ENCODE measurements around the gene OR1I1.

OR1I1 gene

DNA sequence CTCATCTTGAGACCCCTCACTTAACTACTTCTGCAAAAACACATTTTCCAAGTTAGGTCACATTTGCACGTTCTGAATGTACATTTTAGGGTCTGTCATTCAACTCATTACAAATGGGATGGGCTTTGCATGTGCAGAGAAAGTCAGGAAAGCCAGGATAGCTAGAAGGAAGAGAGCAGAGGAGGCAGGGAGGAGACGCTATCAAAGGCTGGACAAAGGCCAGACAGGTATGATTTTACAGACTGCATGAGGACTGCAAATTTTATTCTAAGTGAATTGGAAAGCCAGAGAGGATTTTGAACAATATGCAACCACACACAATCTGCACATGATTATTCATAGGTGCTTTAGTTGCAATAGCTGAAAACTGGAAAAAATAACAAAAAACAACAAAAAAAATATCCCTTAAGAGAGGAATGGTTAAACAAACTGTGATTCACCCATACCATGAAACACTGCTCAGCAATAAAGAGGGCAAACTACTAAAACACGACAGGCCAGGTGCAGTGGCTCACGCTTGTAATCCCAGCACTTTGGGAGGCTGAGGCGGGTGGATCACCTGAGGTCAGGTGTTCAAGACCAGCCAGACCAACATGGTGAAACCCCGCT is 46.3 kb downstream of the OR1I1 start:
- TF ChIP-seq, protein P1, sequence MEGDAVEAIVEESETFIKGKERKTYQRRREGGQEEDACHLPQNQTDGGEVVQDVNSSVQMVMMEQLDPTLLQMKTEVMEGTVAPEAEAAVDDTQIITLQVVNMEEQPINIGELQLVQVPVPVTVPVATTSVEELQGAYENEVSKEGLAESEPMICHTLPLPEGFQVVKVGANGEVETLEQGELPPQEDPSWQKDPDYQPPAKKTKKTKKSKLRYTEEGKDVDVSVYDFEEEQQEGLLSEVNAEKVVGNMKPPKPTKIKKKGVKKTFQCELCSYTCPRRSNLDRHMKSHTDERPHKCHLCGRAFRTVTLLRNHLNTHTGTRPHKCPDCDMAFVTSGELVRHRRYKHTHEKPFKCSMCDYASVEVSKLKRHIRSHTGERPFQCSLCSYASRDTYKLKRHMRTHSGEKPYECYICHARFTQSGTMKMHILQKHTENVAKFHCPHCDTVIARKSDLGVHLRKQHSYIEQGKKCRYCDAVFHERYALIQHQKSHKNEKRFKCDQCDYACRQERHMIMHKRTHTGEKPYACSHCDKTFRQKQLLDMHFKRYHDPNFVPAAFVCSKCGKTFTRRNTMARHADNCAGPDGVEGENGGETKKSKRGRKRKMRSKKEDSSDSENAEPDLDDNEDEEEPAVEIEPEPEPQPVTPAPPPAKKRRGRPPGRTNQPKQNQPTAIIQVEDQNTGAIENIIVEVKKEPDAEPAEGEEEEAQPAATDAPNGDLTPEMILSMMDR (conservative IDR thresholded peaks at IDR 0.05; ENCODE audit: control insufficient read depth, insufficient read depth, low read depth, low read length), result no peak
- no peak for DNase-seq (ENCODE audit: low read depth)
- no peak overlapping the region for H3K4me3 ChIP-seq (ENCODE audit: control insufficient read depth, low read depth, low read length)

DNA sequence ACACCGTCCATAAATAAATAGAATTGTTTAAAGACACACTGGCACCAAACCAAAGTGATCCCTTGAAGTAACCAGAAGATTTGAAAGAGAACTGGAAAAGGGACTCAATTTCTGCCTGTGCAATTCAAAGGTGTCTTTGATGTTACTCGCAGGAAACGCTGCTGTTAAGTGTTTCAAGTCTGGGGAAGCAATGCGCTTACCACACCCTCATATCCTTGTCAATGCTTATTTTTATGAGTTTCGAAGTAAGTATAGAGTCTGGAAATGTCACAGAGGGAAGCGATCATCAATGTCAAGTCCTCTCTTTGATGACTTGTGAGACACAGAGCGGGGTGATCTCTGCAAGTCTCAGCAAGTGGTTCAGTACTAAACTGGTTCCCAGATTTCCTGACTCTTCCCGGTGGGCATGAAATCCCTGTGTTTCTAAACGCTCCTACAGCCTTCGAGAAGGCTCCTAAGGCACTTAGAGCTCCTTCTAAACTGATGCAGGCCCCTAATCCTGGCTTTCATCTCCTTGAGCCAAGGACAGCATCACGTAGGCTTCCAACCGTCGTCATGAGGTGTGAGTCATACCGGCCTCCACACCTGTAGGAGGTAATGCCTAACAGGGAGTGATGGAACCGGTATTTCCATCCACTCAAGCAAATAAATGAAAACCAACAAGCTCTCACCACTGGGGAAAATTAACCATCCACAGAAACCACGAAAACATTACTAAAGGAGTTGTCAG is 48.0 kb downstream of the OR1I1 start:
- TF ChIP-seq, protein P1 (conservative IDR thresholded peaks at IDR 0.05; ENCODE audit: control insufficient read depth, insufficient read depth, low read depth, low read length), result no peak
- DNase-seq (ENCODE audit: low read depth), result no peak

DNA sequence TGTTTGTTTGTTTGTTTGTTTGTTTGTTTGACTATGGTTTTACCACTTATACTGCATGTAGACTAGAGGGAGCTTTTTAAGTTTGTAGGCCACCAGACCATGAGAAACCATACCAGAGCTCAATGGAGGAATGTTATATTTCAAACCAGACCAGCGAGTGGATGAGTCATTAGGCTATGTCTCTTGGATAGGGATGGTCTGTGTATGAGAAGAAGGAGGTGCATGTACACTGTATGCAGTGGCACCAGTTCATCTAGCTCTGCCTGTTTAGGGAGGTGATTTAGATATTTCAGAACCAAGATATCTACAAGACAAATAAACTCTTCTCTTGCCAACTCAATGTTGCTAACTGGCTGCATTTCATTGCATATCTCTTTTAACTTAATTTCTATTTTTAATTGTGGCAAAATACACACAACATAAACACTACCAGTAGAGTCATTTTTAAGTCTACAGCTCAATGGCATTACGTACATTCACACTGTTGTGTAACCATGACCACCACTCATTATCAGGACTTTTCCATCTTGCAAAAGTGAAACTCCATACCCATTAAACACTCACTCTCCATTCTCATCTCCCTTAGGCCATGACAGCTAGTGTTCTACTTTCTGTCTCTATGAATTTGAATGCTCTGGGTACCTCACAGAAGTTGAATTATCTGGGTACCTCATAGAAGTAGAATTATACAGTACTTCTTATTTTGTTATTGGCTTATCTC is 54.4 kb downstream of the OR1I1 start:
- H3K4me3 ChIP-seq (ENCODE audit: control insufficient read depth, low read depth, low read length), result no peak overlapping the region
- TF ChIP-seq, protein P1 (conservative IDR thresholded peaks at IDR 0.05; ENCODE audit: control insufficient read depth, insufficient read depth, low read depth, low read length), result no peak
- no peak for DNase-seq (ENCODE audit: low read depth)

More for the DNA sequence above, 48.0 kb downstream of the OR1I1 start:
- H3K4me3 ChIP-seq (ENCODE audit: control insufficient read depth, low read depth, low read length), result no peak overlapping the region

DNA sequence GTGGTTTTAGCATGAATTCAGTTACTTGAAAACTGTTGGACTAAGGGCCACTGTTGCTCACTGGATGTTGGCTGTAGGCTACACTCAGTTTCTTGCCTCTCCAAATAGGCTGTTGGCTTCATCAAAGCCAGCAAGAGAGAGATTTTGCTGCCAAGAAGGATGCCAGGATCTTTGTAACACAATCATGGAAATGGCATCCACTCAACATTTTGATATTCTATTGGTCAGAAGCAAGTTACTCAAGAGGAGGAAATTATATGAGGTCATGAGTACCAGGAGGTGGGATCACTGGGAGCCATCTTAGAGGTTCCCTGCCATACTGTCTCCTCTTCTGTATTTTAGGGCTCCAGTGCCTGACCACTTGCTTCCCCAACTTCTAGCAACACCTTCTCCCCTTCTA is 55.8 kb downstream of the OR1I1 start:
- TF ChIP-seq, protein P1 (conservative IDR thresholded peaks at IDR 0.05; ENCODE audit: control insufficient read depth, insufficient read depth, low read depth, low read length), result no peak
- H3K4me3 ChIP-seq (ENCODE audit: control insufficient read depth, low read depth, low read length), result no peak overlapping the region
- DNase-seq (ENCODE audit: low read depth), result no peak

DNA sequence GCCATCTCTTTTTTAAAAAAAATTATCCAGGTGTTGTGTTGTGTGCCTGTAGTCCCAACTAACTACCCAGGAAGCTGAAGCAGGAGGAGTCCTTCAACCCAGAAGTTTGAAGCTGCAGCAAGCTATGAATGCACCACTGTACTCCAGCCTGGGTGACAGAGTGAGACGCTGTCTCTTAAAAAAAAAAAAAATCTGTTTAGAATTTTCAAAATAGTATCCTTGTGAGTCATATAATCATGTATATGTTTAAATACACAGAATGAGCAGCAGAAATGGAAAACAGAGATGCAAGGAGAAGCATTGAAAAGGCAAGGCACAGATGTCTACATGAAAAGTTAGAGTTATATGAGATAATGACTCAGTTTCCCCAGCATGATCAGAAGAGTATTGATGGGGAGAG is 56.4 kb downstream of the OR1I1 start:
- DNase-seq (ENCODE audit: low read depth), result no peak
- TF ChIP-seq, protein P1 (conservative IDR thresholded peaks at IDR 0.05; ENCODE audit: control insufficient read depth, insufficient read depth, low read depth, low read length), result no peak
- no peak overlapping the region for H3K4me3 ChIP-seq (ENCODE audit: control insufficient read depth, low read depth, low read length)

DNA sequence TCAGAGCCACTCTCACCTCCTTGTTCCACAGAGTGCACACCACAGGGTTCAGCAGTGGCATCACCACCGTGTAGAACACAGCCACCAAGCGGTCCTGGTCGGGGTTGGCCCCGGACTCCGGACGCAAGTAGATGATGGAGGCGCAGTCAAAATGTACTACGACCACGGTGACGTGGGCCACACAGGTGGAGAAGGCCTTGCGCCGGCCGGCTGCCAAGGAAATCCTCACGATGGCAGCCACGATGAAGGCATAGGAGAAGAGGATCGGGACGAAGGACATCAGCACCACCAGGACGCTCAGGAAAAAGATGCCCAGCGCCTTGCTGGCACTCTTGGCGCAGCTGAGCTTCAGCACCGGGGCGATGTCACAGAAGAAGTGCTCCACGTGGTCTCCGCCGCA is 59.1 kb downstream of the OR1I1 start:
- DNase-seq (ENCODE audit: low read depth), result no peak
- no peak overlapping the region for H3K4me3 ChIP-seq (ENCODE audit: control insufficient read depth, low read depth, low read length)
- TF ChIP-seq, protein P1 (conservative IDR thresholded peaks at IDR 0.05; ENCODE audit: control insufficient read depth, insufficient read depth, low read depth, low read length), result no peak

Data from fibroblast of mammary gland (primary cell).